NB4 (cell line): Measurements from ENCODE around the gene SSC5D.

Experiments used
- POLR2A ChIP-seq: IDR thresholded peaks from 2 replicates; pipeline ENCODE4 v1.6.1; 2011; ENCODE audit warnings: mild to moderate bottlenecking; ENCODE audit not compliant: insufficient read length; ENCODE audit errors: extremely low read depth
- TF ChIP-seq, protein P1 (sequence below): IDR thresholded peaks from one replicate; pipeline ENCODE4 v1.5.1; 2012; ENCODE audit warnings: low read depth, low read length

DNA sequence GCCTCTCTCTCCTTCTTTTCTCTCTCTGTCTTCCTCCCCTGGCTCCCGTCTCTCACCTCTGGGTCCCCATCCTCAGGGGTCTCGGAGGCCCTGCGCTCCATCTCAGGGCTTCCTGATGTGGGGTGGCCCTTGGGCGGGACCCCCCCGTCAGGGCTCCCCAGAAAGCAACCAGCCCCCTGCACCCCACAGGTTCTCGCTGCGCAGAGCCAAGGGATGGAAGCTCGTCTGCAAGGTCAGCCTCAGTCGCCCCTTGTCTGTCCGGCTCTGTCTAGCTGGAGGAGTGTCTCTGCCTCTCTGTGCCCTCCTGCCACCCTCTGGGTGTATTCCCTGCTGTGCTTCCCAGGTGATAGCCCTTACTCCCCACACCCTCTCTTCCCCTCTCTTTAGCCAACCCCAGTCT is 57.2 kb downstream of the SSC5D start, which contains the start of gene SBK3:
- TF ChIP-seq POLR2A, result no peak
- TF ChIP-seq, protein P1, sequence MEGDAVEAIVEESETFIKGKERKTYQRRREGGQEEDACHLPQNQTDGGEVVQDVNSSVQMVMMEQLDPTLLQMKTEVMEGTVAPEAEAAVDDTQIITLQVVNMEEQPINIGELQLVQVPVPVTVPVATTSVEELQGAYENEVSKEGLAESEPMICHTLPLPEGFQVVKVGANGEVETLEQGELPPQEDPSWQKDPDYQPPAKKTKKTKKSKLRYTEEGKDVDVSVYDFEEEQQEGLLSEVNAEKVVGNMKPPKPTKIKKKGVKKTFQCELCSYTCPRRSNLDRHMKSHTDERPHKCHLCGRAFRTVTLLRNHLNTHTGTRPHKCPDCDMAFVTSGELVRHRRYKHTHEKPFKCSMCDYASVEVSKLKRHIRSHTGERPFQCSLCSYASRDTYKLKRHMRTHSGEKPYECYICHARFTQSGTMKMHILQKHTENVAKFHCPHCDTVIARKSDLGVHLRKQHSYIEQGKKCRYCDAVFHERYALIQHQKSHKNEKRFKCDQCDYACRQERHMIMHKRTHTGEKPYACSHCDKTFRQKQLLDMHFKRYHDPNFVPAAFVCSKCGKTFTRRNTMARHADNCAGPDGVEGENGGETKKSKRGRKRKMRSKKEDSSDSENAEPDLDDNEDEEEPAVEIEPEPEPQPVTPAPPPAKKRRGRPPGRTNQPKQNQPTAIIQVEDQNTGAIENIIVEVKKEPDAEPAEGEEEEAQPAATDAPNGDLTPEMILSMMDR, result no peak
